B cell (primary cell): ENCODE measurements around the gene ARMS2. TPM values are rescaled to one million over a fixed set of nuclear protein-coding genes. Genes with fewer than 3 reads are reported as not detected.

Source experiments
- ATAC-seq: fragments of 200-7000 bp; cut with Tn5 transposase; one replicate; pipeline ENCODE4 v1.10.0; 2021; ENCODE audit warnings: low read depth, mild to moderate bottlenecking, moderate number of reproducible peaks, moderate library complexity
- CTCF ChIA-PET: fragments of 350-600 bp; sonication (Branson Sonifier 250); formaldehyde crosslinking; loops from one replicate; lab custom pipeline; 2021; ENCODE audit warnings: antibody characterized with exemption, inconsistent platforms; lab: Charles Lee
- POLR2A ChIA-PET: fragments of 350-600 bp; sonication (Branson Sonifier 250); formaldehyde crosslinking; loops from one replicate; lab custom pipeline; 2021; ENCODE audit warnings: antibody characterized with exemption; lab: Charles Lee
- DNase-seq: peaks from one replicate; pipeline ENCODE4 v3.0.0; 2013
- H2AFZ ChIP-seq: 2 replicates; pipeline ENCODE4 v1.6.1; 2012; ENCODE audit warnings: mild to moderate bottlenecking, low read depth, low read length; ENCODE audit not compliant: insufficient read depth, poor library complexity, severe bottlenecking
- H3K27ac ChIP-seq, 2 donors: 1 replicate in 1 of 2; 2 replicates in 1 of 2; pipeline ENCODE4 v1.5.1; 2012 to 2013; ENCODE audit warnings: low read length in 2 of 2, mild to moderate bottlenecking in 2 of 2, moderate library complexity in 1 of 2
- H3K27me3 ChIP-seq, 4 experiments: fragments of 200-600 bp in 1 of 4; sonication (generic) in 1 of 4; replicated peaks in 1 of 4; 1 replicate in 2 of 4; 2 replicates in 2 of 4; pipeline versions ENCODE4 v1.6.1 to v1.7.0; 2013 to 2016; ENCODE audit warnings: low read length in 3 of 4, mild to moderate bottlenecking in 2 of 4, mixed read lengths in 1 of 4, moderate library complexity in 1 of 4; ENCODE audit not compliant: insufficient read depth in 4 of 4, control insufficient read depth in 3 of 4; ENCODE audit errors: control extremely low read depth in 1 of 4
- H3K36me3 ChIP-seq, 2 experiments: replicated peaks in 1 of 2; 1 replicate in 1 of 2; 2 replicates in 1 of 2; pipeline versions ENCODE4 v1.6.1 to v1.7.1; 2013; ENCODE audit warnings: low read length in 1 of 2; ENCODE audit not compliant: insufficient read depth in 2 of 2, control insufficient read depth in 1 of 2; ENCODE audit errors: control extremely low read depth in 1 of 2, extremely low read depth in 1 of 2
- H3K4me1 ChIP-seq, 2 donors: fragments of 200-600 bp in 1 of 2; sonication (generic) in 1 of 2; 1 replicate in 1 of 2; 2 replicates in 1 of 2; pipeline versions ENCODE4 v1.5.1 to v1.6.1; 2013 to 2017; ENCODE audit warnings: low read length in 2 of 2; ENCODE audit not compliant: control insufficient read depth in 2 of 2, insufficient read depth in 2 of 2
- H3K4me2 ChIP-seq: replicated peaks from 2 replicates; pipeline ENCODE3; 2012; ENCODE audit warnings: mild to moderate bottlenecking, low read depth, low read length; ENCODE audit not compliant: poor library complexity, severe bottlenecking
- H3K4me3 ChIP-seq, 5 experiments: fragments of 200-600 bp in 1 of 5; sonication (generic) in 1 of 5; 1 replicate in 3 of 5; 2 replicates in 2 of 5; pipeline versions ENCODE4 v1.5.1 to v1.7.0; 2011 to 2016; ENCODE audit warnings: low read length in 4 of 5, mild to moderate bottlenecking in 4 of 5, low read depth in 2 of 5, control low read depth in 1 of 5, moderate library complexity in 1 of 5; ENCODE audit not compliant: insufficient read depth in 1 of 5; ENCODE audit errors: control extremely low read depth in 1 of 5, extremely low read depth in 1 of 5
- H3K79me2 ChIP-seq: fragments of 200-600 bp; sonication (generic); one replicate; pipeline ENCODE4 v1.6.0; 2016; ENCODE audit warnings: low read length; ENCODE audit not compliant: control insufficient read depth, insufficient read depth
- H3K9ac ChIP-seq: fragments of 200-600 bp; sonication (generic); 2 replicates; pipeline ENCODE4 v1.6.1; 2017; ENCODE audit warnings: mild to moderate bottlenecking, low read length, moderate library complexity
- H3K9me3 ChIP-seq, 3 donors: one replicate each; pipeline versions ENCODE4 v1.6.1 to v1.7.1; 2013; ENCODE audit warnings: low read length in 2 of 3; ENCODE audit not compliant: control insufficient read depth in 2 of 3, insufficient read depth in 1 of 3; ENCODE audit errors: control extremely low read depth in 1 of 3
- H4K20me1 ChIP-seq: 2 replicates; pipeline ENCODE4 v1.6.0; 2012; ENCODE audit warnings: mild to moderate bottlenecking, low read length; ENCODE audit not compliant: insufficient read depth, control insufficient read depth, poor library complexity, severe bottlenecking
- H3K27ac Mint-ChIP-seq: one replicate; pipeline ENCODE4 v1.8.0; 2021; ENCODE audit warnings: mixed read lengths
- H3K27me3 Mint-ChIP-seq: one replicate; pipeline ENCODE4 v1.8.0; 2021; ENCODE audit warnings: mixed read lengths
- H3K4me1 Mint-ChIP-seq: one replicate; pipeline ENCODE4 v1.8.0; 2021; ENCODE audit warnings: mixed read lengths
- H3K4me3 Mint-ChIP-seq: one replicate; pipeline ENCODE4 v1.8.0; 2021; ENCODE audit warnings: mixed read lengths
- H3K9me3 Mint-ChIP-seq: one replicate; pipeline ENCODE4 v1.8.0; 2022; ENCODE audit warnings: mixed read lengths; ENCODE audit not compliant: insufficient read depth
- EZH2 ChIP-seq: IDR thresholded peaks from 2 replicates; pipeline ENCODE4 v1.6.1; 2012; ENCODE audit warnings: borderline replicate concordance, low read depth, mild to moderate bottlenecking, moderate library complexity, low read length; ENCODE audit not compliant: insufficient read depth, poor library complexity, severe bottlenecking
- WGBS: methylation state at CpG from one replicate; pipeline ENCODE4 v1.1.5; 2013; ENCODE audit warnings: missing lambda C conversion rate; ENCODE audit not compliant: insufficient coverage; 5-methylcytosine and 5-hydroxymethylcytosine counted together
- intact Hi-C: fragments of 100-400 bp; cut with micrococcal nuclease; formaldehyde crosslinking; loops from one replicate; pipeline ENCODE4 v1.10.0; 2022
- polyA plus RNA-seq: library from polyadenylated mRNA; depleted of rRNA; stranded (reverse); fragments of >200 nt; gene quantifications from 2 replicates; pipeline ENCODE4 v1.2.3, GENCODE V29; 2012
- total RNA-seq, 2 donors: library from RNA; stranded (reverse); fragments of 120-200 nt in 1 of 2; gene quantifications; 1 replicate in 1 of 2; 2 replicates in 1 of 2; pipeline versions ENCODE4 v1.2.3 to v1.2.4, GENCODE V29; 2013 to 2022
- TF ChIP-seq, protein P1 (sequence below): fragments of 200-600 bp; IDR thresholded peaks from one replicate; pipeline ENCODE4 v1.8.0; 2022; ENCODE audit warnings: antibody characterized with exemption, mild to moderate bottlenecking

The ARMS2 gene
- total and polyA plus RNA-seq, 2 donors (not counting 1 experiment from before 2014, with no cell fraction given): not detected

DNA sequence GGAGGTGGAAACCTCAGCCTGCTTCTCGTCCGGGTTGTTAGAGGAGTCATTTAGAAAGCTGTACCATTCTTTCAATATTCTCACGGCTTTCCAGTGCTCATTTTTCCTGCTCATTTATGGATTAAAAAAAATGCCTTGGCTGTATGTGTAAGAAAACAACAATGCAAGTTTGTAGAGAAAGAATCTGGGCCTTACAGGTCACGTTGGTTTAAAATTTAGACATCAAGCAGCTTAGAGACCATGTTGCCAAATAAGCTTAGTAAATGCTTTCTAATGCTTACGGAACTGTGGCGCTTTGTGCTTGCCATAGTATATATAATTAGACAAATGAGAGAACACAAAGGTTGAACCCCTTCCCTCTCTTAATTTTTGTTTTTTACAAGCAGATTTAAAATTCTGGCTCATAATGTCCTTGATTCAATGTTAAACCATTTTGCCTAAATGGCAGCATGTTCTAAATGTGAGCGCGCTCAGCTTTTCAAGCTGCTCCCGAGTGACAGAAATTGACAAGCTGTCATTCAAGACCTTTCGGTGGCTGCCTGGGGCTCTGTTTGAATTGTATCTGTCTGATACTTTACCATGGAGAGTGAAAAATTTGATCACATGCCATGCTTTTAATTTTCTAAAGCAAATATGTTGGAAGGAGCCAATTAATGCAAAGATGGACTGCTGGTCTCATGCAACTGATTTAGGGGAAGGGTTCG lies 1.1 kb downstream of the ARMS2 start:
- no peak for DNase-seq
- no peaks in the 10 kb centered on the region for H3K79me2 ChIP-seq
- H3K4me1 Mint-ChIP-seq: peaks cover under 1% of the 10 kb centered on the region
- no peak overlapping the region for H3K27ac ChIP-seq
- H3K27me3 ChIP-seq: peaks cover 0 to 41% (median 19%) of the 10 kb centered on the region in 4 experiments
- H2AFZ ChIP-seq: no peak overlapping the region
- H3K9me3 Mint-ChIP-seq: no peaks in the 10 kb centered on the region
- intact Hi-C loops: no loop called here
- no peaks in the 10 kb centered on the region for H4K20me1 ChIP-seq
- no peak overlapping the region for H3K9ac ChIP-seq
- POLR2A ChIA-PET: no interaction called here
- H3K27ac Mint-ChIP-seq: no peak overlapping the region
- H3K9me3 ChIP-seq: peaks cover 0 to 6% (median 0%) of the 10 kb centered on the region in 3 donors
- peaks cover 53% of the 10 kb centered on the region for H3K27me3 Mint-ChIP-seq
- no peak for ATAC-seq
- WGBS: 100% methylated on average over 4 of the region's 11 CpGs
- TF ChIP-seq, protein P1, sequence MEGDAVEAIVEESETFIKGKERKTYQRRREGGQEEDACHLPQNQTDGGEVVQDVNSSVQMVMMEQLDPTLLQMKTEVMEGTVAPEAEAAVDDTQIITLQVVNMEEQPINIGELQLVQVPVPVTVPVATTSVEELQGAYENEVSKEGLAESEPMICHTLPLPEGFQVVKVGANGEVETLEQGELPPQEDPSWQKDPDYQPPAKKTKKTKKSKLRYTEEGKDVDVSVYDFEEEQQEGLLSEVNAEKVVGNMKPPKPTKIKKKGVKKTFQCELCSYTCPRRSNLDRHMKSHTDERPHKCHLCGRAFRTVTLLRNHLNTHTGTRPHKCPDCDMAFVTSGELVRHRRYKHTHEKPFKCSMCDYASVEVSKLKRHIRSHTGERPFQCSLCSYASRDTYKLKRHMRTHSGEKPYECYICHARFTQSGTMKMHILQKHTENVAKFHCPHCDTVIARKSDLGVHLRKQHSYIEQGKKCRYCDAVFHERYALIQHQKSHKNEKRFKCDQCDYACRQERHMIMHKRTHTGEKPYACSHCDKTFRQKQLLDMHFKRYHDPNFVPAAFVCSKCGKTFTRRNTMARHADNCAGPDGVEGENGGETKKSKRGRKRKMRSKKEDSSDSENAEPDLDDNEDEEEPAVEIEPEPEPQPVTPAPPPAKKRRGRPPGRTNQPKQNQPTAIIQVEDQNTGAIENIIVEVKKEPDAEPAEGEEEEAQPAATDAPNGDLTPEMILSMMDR: no peak
- no peak for TF ChIP-seq EZH2
- no peak overlapping the region for H3K4me3 Mint-ChIP-seq
- H3K4me1 ChIP-seq: peaks cover 0 to 12% of the 10 kb centered on the region in 2 donors
- CTCF ChIA-PET: interaction anchor here (1.1 to 1.2 kb wide), 2 partner anchors 20 to 156 kb away, joined by 4 to 5 read pairs; no protein-coding TSS in a partner anchor
- H3K36me3 ChIP-seq: no peaks in the 10 kb centered on the region
- H3K4me3 ChIP-seq: no peak overlapping the region
- no peak overlapping the region for H3K4me2 ChIP-seq

DNA sequence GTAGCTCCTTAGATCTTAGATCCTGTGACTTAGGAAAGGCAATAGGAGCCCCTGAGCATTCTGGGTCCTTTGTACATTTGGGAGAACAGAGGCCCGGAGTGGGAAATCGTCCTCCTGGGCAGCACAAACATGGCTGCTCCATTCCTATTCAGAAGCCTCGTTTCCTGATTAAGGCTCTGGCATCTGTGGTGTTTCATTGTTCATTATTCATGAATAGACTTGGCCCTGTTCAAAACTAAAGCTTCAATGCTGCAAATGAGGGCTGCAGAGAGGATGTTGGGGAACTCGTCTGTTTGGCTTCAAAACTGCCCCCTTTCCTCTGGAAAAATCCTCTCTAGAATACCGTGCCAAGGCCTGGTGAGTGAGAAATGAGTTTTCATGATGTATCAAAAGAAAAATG lies 3.5 kb downstream of the ARMS2 start:
- no peaks in the 10 kb centered on the region for H3K9me3 Mint-ChIP-seq
- H3K27me3 Mint-ChIP-seq: peaks cover 55% of the 10 kb centered on the region
- no peak overlapping the region for H2AFZ ChIP-seq
- ATAC-seq (no peak), DNase-seq (no peak)
- no peak overlapping the region for H3K4me2 ChIP-seq
- no peak overlapping the region for H3K27ac Mint-ChIP-seq
- peaks cover 0 to 55% (median 24%) of the 10 kb centered on the region in 4 experiments for H3K27me3 ChIP-seq
- intact Hi-C loops: no loop called here
- POLR2A ChIA-PET: no interaction called here
- H3K9me3 ChIP-seq: peaks cover 0 to 6% (median 0%) of the 10 kb centered on the region in 3 donors
- no peaks in the 10 kb centered on the region for H3K79me2 ChIP-seq
- no CpG with 5 or more reads among the region's 5 CpGs for WGBS
- no peaks in the 10 kb centered on the region for H3K36me3 ChIP-seq
- TF ChIP-seq, protein P1: no peak
- TF ChIP-seq EZH2: no peak
- H3K4me1 Mint-ChIP-seq: peaks cover 10% of the 10 kb centered on the region
- H3K4me1 ChIP-seq: peaks cover 5 to 26% of the 10 kb centered on the region in 2 donors
- H3K4me3 ChIP-seq: no peak overlapping the region
- H3K27ac ChIP-seq: no peak overlapping the region
- CTCF ChIA-PET: interaction anchor here (0.6 kb wide), 1 partner anchor 187 kb away, joined by 3 read pairs; the partner anchor contains the start of gene BTBD16
- no peak overlapping the region for H3K4me3 Mint-ChIP-seq
- H3K9ac ChIP-seq: no peak overlapping the region
- no peaks in the 10 kb centered on the region for H4K20me1 ChIP-seq
